Measurements from ENCODE around the gene PRMT5.
"Not testable (repeated sequence)": the region's sequence is repeated elsewhere in the genome, so short reads cannot be mapped to it uniquely, and the experiment has no call there.

Gene PRMT5

GRCh38 chr14:22929961-22930364 is 787 bp upstream of the PRMT5 start:
- DNase-seq, result no peak

- no peak for DNase-seq
These were observed 706 bp downstream of the PRMT5 start for GRCh38 chr14:22928237-22929103.

GRCh38 chr14:22926316-22926715 is 2.9 kb downstream of the PRMT5 start:
- DNase-seq, result no peak

GRCh38 chr14:22925513-22925912 is 3.7 kb downstream of the PRMT5 start:
- DNase-seq, result no peak

- no peak for DNase-seq
These were observed 5.4 kb downstream of the PRMT5 start for GRCh38 chr14:22923746-22924145.

GRCh38 chr14:22922294-22922693 is 6.9 kb downstream of the PRMT5 start:
- DNase-seq, result no peak

GRCh38 chr14:22920697-22921096 is 8.5 kb downstream of the PRMT5 start:
- DNase-seq, result no peak

GRCh38 chr14:22919601-22919921 is 9.6 kb downstream of the PRMT5 start:
- DNase-seq, result no peak

GRCh38 chr14:22918804-22919600 is 10.2 kb downstream of the PRMT5 start, which contains the start of gene RBM23:
TSS of gene RBM23 (minus strand) at chr14:22919149.
- no peak for DNase-seq

- DNase-seq, result no peak
These were observed 13.2 kb downstream of the PRMT5 start for GRCh38 chr14:22915886-22916521.

- not testable (repeated sequence) for DNase-seq
These were observed 14.3 kb downstream of the PRMT5 start for GRCh38 chr14:22914836-22915235.

- no peak for DNase-seq
These were observed 18.3 kb downstream of the PRMT5 start for GRCh38 chr14:22910916-22911315.

- DNase-seq, result no peak
These were observed 20.6 kb downstream of the PRMT5 start for GRCh38 chr14:22908601-22909000.

- DNase-seq, result no peak
These were observed 21.7 kb downstream of the PRMT5 start for GRCh38 chr14:22907429-22907828.

GRCh38 chr14:22906073-22906472 is 23.1 kb downstream of the PRMT5 start:
- no peak for DNase-seq

GRCh38 chr14:22905627-22906026 is 23.5 kb downstream of the PRMT5 start:
- no peak for DNase-seq

GRCh38 chr14:22903742-22904087 is 25.5 kb downstream of the PRMT5 start:
- DNase-seq, result no peak

- DNase-seq, result no peak
These were observed 27.4 kb downstream of the PRMT5 start for GRCh38 chr14:22901799-22902198.

- DNase-seq, result no peak
These were observed 28.9 kb downstream of the PRMT5 start for GRCh38 chr14:22900081-22900799.

GRCh38 chr14:22898302-22899090 is 30.7 kb downstream of the PRMT5 start:
- DNase-seq, result no peak

GRCh38 chr14:22897357-22897756 is 31.8 kb downstream of the PRMT5 start:
- no peak for DNase-seq

GRCh38 chr14:22896760-22897159 is 32.4 kb downstream of the PRMT5 start:
- DNase-seq, result no peak

All from cortex of kidney (tissue), 1 donor.